GM21717 (cell line): Measurements from ENCODE around the gene COBL.

Source experiments
- ATAC-seq: cut with Tn5 transposase; IDR thresholded peaks from one replicate; pipeline ENCODE4 v1.9.1; 2021; ENCODE audit warnings: mild to moderate bottlenecking, moderate library complexity; ENCODE audit not compliant: unreplicated experiment

Gene COBL

GRCh38 chr7:50977421-50977820, 339.2 kb downstream of the COBL start:
- no peak for ATAC-seq

- ATAC-seq: no peak
These were observed 340.5 kb downstream of the COBL start for GRCh38 chr7:50976064-50976463.

- no peak for ATAC-seq
These were observed 342.4 kb downstream of the COBL start for GRCh38 chr7:50974240-50974639.

GRCh38 chr7:50973814-50974213, 342.8 kb downstream of the COBL start:
- no peak for ATAC-seq

- no peak for ATAC-seq
These were observed 346.5 kb downstream of the COBL start for GRCh38 chr7:50970092-50970491.
